PFSK-1 (cell line): Measurements from ENCODE around the gene ASTL.

ENCODE experiments used
- FOXP2 ChIP-seq: optimal IDR thresholded peaks from 2 replicates; pipeline ENCODE3; 2011; ENCODE audit warnings: borderline replicate concordance, control low read depth, inconsistent platforms; ENCODE audit not compliant: insufficient read depth; ENCODE audit errors: extremely low read length, extremely low read depth
- POLR2AphosphoS5 ChIP-seq: IDR thresholded peaks from 2 replicates; pipeline ENCODE4 v1.6.1; 2012; ENCODE audit warnings: low read depth, mild to moderate bottlenecking, control low read depth, low read length, moderate library complexity
- REST ChIP-seq, 2 experiments: IDR thresholded peaks; 2 replicates each; pipeline versions ENCODE4 v1.6.1 to v1.8.0; 2011 to 2012; ENCODE audit warnings: low read depth in 2 of 2, low read length in 2 of 2, control low read depth in 1 of 2, inconsistent platforms in 1 of 2, mild to moderate bottlenecking in 1 of 2, moderate library complexity in 1 of 2; ENCODE audit not compliant: insufficient read depth in 1 of 2
- SIN3A ChIP-seq: IDR thresholded peaks from 2 replicates; pipeline ENCODE4 v1.6.1; 2012; ENCODE audit warnings: mild to moderate bottlenecking, low read length, moderate library complexity, borderline replicate concordance; ENCODE audit not compliant: insufficient read depth
- TAF1 ChIP-seq: IDR thresholded peaks from 2 replicates; pipeline ENCODE4 v1.6.1; 2012; ENCODE audit warnings: low read length, control low read depth, borderline replicate concordance; ENCODE audit not compliant: insufficient read depth

Gene ASTL

DNA sequence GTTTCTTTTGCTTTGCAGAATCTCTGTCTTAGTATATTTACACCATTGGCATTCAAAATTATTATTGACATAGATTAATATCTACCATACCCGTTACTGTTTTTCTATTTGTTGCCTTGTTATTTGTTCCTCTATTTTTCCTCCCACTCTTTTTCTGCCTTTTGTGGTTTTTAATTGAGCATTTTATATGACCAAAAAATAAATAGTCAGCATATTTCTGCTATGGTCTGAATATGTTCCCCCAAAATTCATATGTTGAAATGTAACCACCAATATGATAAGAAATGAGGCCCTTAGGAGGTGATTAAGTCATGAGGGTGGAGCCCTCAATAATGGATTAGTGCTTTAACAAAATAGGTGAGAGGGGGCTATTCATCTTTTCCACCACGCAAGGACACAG is 57.3 kb downstream of the ASTL start:
- TF ChIP-seq TAF1 (no peak), REST (IDR thresholded peaks at IDR 0.05; ENCODE audit: insufficient read depth in 1 of 2, low read depth in 2 of 2, low read length in 2 of 2) (no peak), POLR2AphosphoS5 (no peak), FOXP2 (no peak), SIN3A (no peak)

- TF ChIP-seq SIN3A: no peak
- TF ChIP-seq TAF1: no peak
- TF ChIP-seq POLR2AphosphoS5: no peak
- no peak for TF ChIP-seq REST (IDR thresholded peaks at IDR 0.05; ENCODE audit: insufficient read depth in 1 of 2, low read depth in 2 of 2, low read length in 2 of 2)
- TF ChIP-seq FOXP2: no peak
Observed at GRCh38 chr2:96075199-96075771, 63.0 kb downstream of the ASTL start.

DNA sequence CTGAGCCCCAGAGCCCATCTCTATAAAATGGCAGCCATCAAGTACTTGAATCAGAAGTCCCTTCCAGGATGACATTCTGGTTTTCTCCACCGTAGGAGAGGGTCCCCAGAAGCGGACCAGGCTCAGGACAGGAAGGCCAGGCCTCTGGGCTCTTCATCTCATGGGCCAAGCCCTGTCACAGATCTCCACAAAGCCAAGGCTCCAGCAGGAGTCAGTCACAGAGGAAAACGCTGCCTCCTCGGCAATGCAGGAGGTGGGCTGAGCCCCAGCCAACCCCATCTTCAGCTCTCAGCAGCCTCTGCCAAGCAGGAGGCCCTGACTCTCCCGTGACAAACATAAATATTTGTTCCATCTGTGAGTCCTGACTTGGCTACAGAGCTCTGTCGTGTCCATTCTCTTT is 64.1 kb downstream of the ASTL start:
- TF ChIP-seq TAF1 (no peak), POLR2AphosphoS5 (no peak), SIN3A (no peak), FOXP2 (no peak), REST (IDR thresholded peaks at IDR 0.05; ENCODE audit: insufficient read depth in 1 of 2, low read depth in 2 of 2, low read length in 2 of 2) (no peak)

DNA sequence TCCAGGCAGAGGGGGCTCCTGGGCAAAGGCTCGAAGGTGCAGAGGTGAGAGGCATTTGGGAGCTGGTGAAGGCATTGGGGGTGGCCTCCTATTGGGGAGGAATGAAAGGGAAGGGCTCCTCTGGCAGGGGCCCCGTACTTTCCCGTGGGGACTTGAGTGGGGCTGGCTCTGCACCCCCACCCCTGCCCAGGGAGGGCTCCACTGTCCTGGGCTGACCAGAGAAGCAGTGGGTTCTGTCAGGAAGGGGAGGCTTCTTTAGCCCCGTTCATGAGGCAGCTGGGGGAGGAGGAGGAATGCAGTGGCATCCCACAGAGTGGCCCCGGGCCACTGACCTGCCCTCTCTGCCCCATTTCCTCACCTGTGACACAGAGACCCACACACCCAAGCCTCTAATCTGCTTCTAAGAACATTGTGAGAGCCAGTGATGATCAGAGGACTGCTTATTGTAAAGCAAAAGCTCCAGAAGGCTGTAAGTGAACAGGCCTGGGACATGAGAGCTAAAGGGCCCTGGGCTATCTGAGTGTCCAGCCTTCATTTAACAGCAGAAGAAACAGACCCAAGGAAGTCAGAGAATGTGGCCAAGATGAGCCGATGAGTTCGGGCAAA is 65.0 kb downstream of the ASTL start:
- no peak for TF ChIP-seq POLR2AphosphoS5
